Mesothelial cell of epicardium (in vitro differentiated cells): ENCODE data around the gene MALRD1. TPM values are rescaled to one million over a fixed set of nuclear protein-coding genes. Genes with fewer than 3 reads are reported as not detected.
A peak's percentile ranks its signal among the peaks of the same experiment; 100 is the strongest.

Source experiments
- DNase-seq, 2 experiments: peaks; one replicate each; pipeline ENCODE4 v3.0.0; 2021; ENCODE audit warnings: low spot score in 2 of 2; ENCODE audit not compliant: unreplicated experiment in 2 of 2
- H3K27ac Mint-ChIP-seq: 2 replicates; pipeline ENCODE4 v1.8.0; 2021; ENCODE audit warnings: mixed read lengths
- H3K27me3 Mint-ChIP-seq: 2 replicates; pipeline ENCODE4 v1.8.0; 2021; ENCODE audit warnings: low read depth, mixed read lengths
- H3K36me3 Mint-ChIP-seq: 2 replicates; pipeline ENCODE4 v1.8.0; 2021; ENCODE audit warnings: mixed read lengths
- H3K4me1 Mint-ChIP-seq: 2 replicates; pipeline ENCODE4 v1.8.0; 2021; ENCODE audit warnings: mixed read lengths
- H3K4me3 Mint-ChIP-seq: 2 replicates; pipeline ENCODE4 v1.8.0; 2021; ENCODE audit warnings: mild to moderate bottlenecking, moderate library complexity, mixed read lengths
- H3K9me3 Mint-ChIP-seq: 2 replicates; pipeline ENCODE4 v1.8.0; 2021; ENCODE audit warnings: mixed read lengths
- CTCF ChIP-seq: fragments of 200-600 bp; sonication (generic); IDR thresholded peaks from one replicate; pipeline ENCODE4 v1.5.0; 2021; ENCODE audit warnings: antibody characterized with exemption; ENCODE audit not compliant: unreplicated experiment
- total RNA-seq: library from RNA; stranded (reverse); gene quantifications from 3 replicates; pipeline ENCODE4 v1.2.1, GENCODE V29; 2021

The MALRD1 gene
- total RNA-seq, 1 donor from 2014 or later = 11.1 TPM

DNA sequence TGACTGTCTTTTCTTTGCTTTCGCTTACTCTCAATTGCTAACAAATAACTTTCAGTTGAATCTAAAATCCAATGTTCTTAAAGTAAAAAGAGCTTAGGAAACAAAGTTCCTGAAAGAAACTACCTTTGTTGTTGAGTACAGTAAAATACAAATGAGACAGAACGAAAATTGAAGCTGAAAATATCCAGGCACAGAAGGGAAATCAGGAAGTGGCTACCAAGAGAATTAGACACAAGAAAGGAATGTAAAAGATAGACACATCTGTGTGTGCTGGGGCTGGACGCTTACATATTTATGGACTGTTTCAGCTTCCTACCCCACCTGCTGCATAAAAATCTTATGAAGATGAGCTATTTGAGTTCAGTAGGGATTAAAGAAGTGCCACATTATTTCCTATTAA is 606.0 kb downstream of the MALRD1 start:
- DNase-seq = no peak
- peak overlapping the region; percentile 89 for H3K27ac Mint-ChIP-seq
- no peak for TF ChIP-seq CTCF
- H3K27me3 Mint-ChIP-seq = no peaks in the 10 kb centered on the region
- peaks cover 4% of the 10 kb centered on the region for H3K36me3 Mint-ChIP-seq
- peaks cover 15% of the 10 kb centered on the region for H3K4me1 Mint-ChIP-seq
- no peak overlapping the region for H3K4me3 Mint-ChIP-seq
- H3K9me3 Mint-ChIP-seq = peaks cover 9% of the 10 kb centered on the region

DNA sequence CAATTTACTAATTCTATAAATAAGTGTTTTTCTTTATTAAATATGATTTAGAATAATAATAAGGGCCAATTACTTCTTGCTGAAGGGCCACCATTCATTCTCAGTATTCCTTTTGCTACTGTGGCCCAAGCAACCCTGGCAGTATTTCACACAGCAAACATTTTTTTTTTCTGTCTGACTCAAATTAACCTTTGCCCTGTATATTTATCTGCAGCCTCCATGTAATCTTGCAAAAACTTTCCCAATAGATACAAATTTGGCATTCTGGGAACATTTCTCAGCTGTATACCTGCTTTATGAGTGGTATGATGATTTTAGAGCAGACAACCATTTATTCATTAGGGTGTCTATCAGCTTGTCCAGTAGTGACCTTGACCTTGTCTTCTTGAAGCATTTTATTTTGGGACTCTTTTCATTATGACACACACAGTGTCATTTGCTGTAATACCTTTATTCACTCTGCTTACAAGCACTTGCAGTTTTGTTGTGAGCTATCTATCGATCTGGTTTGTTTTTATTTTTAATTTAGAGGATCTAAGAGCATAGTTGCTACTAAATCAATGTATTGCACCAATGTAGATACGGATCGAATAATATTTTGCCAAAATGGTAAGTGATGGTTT is 607.9 kb downstream of the MALRD1 start:
- Mint-ChIP-seq H3K9me3 (no peaks in the 10 kb centered on the region), H3K27ac (no peak overlapping the region), H3K36me3 (no peaks in the 10 kb centered on the region), H3K4me1 (peaks cover 15% of the 10 kb centered on the region), H3K4me3 (no peak overlapping the region), H3K27me3 (no peaks in the 10 kb centered on the region)
- no peak for TF ChIP-seq CTCF
- DNase-seq = no peak

DNA sequence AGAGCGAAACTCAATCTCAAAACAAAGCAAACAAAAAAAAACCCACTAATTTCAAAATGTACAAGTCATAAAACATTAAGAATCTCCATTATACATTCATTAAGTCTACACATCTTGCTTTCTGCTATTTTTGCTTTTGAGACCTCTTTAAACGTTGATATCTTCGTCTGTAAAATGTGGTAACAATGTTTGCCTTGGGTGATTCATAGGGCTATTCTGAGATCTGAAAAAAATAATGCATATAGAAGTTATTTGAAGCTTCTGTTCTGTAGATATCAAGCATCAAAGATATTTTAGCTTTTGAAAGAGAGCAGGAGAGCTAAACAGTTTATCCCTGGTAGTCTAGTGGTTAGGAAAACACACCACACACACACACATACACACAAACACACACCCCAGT is 609.5 kb downstream of the MALRD1 start:
- Mint-ChIP-seq H3K27ac (no peak overlapping the region), H3K27me3 (no peaks in the 10 kb centered on the region), H3K9me3 (peaks cover 2% of the 10 kb centered on the region), H3K4me3 (no peak overlapping the region), H3K4me1 (peaks cover 15% of the 10 kb centered on the region), H3K36me3 (peaks cover 2% of the 10 kb centered on the region)
- no peak for DNase-seq
- no peak for TF ChIP-seq CTCF

GRCh38 chr10:19658622-19659233 is 610.1 kb downstream of the MALRD1 start:
- TF ChIP-seq CTCF = no peak
- Mint-ChIP-seq H3K4me1 (peaks cover 13% of the 10 kb centered on the region), H3K27me3 (no peaks in the 10 kb centered on the region), H3K36me3 (peaks cover 3% of the 10 kb centered on the region), H3K9me3 (peaks cover 3% of the 10 kb centered on the region), H3K27ac (no peak overlapping the region), H3K4me3 (no peak overlapping the region)
- no peak for DNase-seq

GRCh38 chr10:19659920-19660655 is 611.5 kb downstream of the MALRD1 start:
- TF ChIP-seq CTCF = no peak
- Mint-ChIP-seq H3K36me3 (peaks cover 3% of the 10 kb centered on the region), H3K4me1 (peaks cover 2% of the 10 kb centered on the region), H3K4me3 (no peak overlapping the region), H3K27me3 (no peaks in the 10 kb centered on the region), H3K9me3 (peaks cover 3% of the 10 kb centered on the region), H3K27ac (no peak overlapping the region)
- DNase-seq = no peak
